ENCODE measurements around the gene ANKRD34C. TPM values are rescaled to one million over a fixed set of nuclear protein-coding genes. Genes with fewer than 3 reads are reported as not detected.
A peak's percentile ranks its signal among the peaks of the same experiment; 100 is the strongest.

Gene ANKRD34C
- total RNA-seq, 1 experiment from 2014 or later: not detected

DNA sequence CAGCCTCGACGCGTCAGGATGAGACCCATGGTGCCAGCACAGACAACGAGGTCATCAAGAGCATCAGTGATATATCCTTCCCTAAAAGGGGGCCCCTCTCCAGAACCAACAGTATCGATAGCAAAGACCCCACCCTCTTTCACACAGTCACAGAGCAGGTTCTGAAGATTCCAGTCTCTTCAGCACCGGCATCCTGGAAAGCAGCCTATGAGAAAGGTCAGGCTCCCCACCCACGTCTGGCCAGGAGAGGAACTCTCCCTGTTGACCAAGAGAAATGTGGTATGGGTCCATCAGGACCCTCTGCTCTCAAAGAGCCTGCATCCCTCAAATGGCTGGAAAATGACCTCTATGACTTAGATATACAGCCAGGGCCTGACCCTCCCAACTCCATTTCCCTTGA lies 11.6 kb downstream of the ANKRD34C start (continued):
- TF ChIP-seq ZNF425 (CRISPR knock-in tag; conservative IDR thresholded peaks at IDR 0.05) (no peak), ZNF138 (CRISPR knock-in tag; conservative IDR thresholded peaks at IDR 0.05) (no peak), KAT7 (CRISPR knock-in tag; IDR thresholded peaks at IDR 0.05; ENCODE audit: borderline replicate concordance) (no peak), RORB (CRISPR knock-in tag; IDR thresholded peaks at IDR 0.05) (no peak)
- TF ChIP-seq, protein P1, sequence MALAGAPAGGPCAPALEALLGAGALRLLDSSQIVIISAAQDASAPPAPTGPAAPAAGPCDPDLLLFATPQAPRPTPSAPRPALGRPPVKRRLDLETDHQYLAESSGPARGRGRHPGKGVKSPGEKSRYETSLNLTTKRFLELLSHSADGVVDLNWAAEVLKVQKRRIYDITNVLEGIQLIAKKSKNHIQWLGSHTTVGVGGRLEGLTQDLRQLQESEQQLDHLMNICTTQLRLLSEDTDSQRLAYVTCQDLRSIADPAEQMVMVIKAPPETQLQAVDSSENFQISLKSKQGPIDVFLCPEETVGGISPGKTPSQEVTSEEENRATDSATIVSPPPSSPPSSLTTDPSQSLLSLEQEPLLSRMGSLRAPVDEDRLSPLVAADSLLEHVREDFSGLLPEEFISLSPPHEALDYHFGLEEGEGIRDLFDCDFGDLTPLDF (CRISPR knock-in tag; IDR thresholded peaks at IDR 0.05): no peak
- TF ChIP-seq, protein P2, sequence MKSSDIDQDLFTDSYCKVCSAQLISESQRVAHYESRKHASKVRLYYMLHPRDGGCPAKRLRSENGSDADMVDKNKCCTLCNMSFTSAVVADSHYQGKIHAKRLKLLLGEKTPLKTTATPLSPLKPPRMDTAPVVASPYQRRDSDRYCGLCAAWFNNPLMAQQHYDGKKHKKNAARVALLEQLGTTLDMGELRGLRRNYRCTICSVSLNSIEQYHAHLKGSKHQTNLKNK (CRISPR knock-in tag; IDR thresholded peaks at IDR 0.05): no peak

GRCh38 chr15:79296583-79296982 lies 14.1 kb downstream of the ANKRD34C start:
- Mint-ChIP-seq H3K4me1 (no peaks in the 10 kb centered on the region), H3K4me3 (no peak overlapping the region), H3K36me3 (no peaks in the 10 kb centered on the region), H3K9me3 (peaks cover 7% of the 10 kb centered on the region), H3K27ac (no peak overlapping the region), H3K27me3 (ENCODE audit: low read depth) (peaks cover 48% of the 10 kb centered on the region)
- no peak for TF ChIP-seq ZNF425 (CRISPR knock-in tag; conservative IDR thresholded peaks at IDR 0.05)
- TF ChIP-seq OVOL2 (CRISPR knock-in tag; IDR thresholded peaks at IDR 0.05; ENCODE audit: borderline replicate concordance): no peak
- TF ChIP-seq ATF1 (CRISPR knock-in tag; IDR thresholded peaks at IDR 0.05): no peak
- TF ChIP-seq JAZF1 (CRISPR knock-in tag; IDR thresholded peaks at IDR 0.05): no peak
- no peak for TF ChIP-seq ZNF671 (CRISPR knock-in tag; IDR thresholded peaks at IDR 0.05)
- TF ChIP-seq E2F5 (CRISPR knock-in tag; IDR thresholded peaks at IDR 0.05): no peak
- TF ChIP-seq, protein P3, sequence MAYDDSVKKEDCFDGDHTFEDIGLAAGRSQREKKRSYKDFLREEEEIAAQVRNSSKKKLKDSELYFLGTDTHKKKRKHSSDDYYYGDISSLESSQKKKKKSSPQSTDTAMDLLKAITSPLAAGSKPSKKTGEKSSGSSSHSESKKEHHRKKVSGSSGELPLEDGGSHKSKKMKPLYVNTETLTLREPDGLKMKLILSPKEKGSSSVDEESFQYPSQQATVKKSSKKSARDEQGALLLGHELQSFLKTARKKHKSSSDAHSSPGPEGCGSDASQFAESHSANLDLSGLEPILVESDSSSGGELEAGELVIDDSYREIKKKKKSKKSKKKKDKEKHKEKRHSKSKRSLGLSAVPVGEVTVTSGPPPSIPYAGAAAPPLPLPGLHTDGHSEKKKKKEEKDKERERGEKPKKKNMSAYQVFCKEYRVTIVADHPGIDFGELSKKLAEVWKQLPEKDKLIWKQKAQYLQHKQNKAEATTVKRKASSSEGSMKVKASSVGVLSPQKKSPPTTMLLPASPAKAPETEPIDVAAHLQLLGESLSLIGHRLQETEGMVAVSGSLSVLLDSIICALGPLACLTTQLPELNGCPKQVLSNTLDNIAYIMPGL (CRISPR knock-in tag; IDR thresholded peaks at IDR 0.05): no peak
- TF ChIP-seq ZNF512 (CRISPR knock-in tag; IDR thresholded peaks at IDR 0.05; ENCODE audit: borderline replicate concordance): no peak
- no peak for TF ChIP-seq ZNF263 (CRISPR knock-in tag; IDR thresholded peaks at IDR 0.05; ENCODE audit: low read depth)
- TF ChIP-seq SOX15 (CRISPR knock-in tag; IDR thresholded peaks at IDR 0.05): no peak
- TF ChIP-seq, protein P4, sequence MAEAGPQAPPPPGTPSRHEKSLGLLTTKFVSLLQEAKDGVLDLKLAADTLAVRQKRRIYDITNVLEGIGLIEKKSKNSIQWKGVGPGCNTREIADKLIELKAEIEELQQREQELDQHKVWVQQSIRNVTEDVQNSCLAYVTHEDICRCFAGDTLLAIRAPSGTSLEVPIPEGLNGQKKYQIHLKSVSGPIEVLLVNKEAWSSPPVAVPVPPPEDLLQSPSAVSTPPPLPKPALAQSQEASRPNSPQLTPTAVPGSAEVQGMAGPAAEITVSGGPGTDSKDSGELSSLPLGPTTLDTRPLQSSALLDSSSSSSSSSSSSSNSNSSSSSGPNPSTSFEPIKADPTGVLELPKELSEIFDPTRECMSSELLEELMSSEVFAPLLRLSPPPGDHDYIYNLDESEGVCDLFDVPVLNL (CRISPR knock-in tag; IDR thresholded peaks at IDR 0.05; ENCODE audit: borderline replicate concordance, low read depth): no peak
- no peak for TF ChIP-seq MAX (CRISPR knock-in tag; IDR thresholded peaks at IDR 0.05)
- no peak for TF ChIP-seq ZBTB21 (CRISPR knock-in tag; IDR thresholded peaks at IDR 0.05; ENCODE audit: borderline replicate concordance)
- TF ChIP-seq, protein P5, sequence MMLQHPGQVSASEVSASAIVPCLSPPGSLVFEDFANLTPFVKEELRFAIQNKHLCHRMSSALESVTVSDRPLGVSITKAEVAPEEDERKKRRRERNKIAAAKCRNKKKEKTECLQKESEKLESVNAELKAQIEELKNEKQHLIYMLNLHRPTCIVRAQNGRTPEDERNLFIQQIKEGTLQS (CRISPR knock-in tag; conservative IDR thresholded peaks at IDR 0.05): no peak
- ChIA-PET POLR2A (no interaction called here), CTCF (interaction anchor here (0.7 kb wide), 1 partner anchor 14 kb away, joined by 6 read pairs; the partner anchor contains the start of gene TMED3)
- no peak for DNase-seq (ENCODE audit: low spot score)
- ATAC-seq: peak; percentile 66

All from WTC11 (cell line).